Measurements from ENCODE around the gene CRISP2.

Gene CRISP2

GRCh38 chr6:49653438-49653837 is 59.9 kb downstream of the CRISP2 start:
- no peak for DNase-seq

- DNase-seq, result no peak
Observed at GRCh38 chr6:49651239-49651638, 62.1 kb downstream of the CRISP2 start.

GRCh38 chr6:49649988-49650387 is 63.4 kb downstream of the CRISP2 start:
- DNase-seq, result no peak

- no peak for DNase-seq
Observed at GRCh38 chr6:49648036-49648435, 65.3 kb downstream of the CRISP2 start.

- DNase-seq, result no peak
Observed at GRCh38 chr6:49647476-49647875, 65.9 kb downstream of the CRISP2 start.

GRCh38 chr6:49646942-49647341 is 66.4 kb downstream of the CRISP2 start:
- DNase-seq, result no peak

GRCh38 chr6:49646130-49646824 is 67.1 kb downstream of the CRISP2 start:
- no peak for DNase-seq

GRCh38 chr6:49645139-49645538 is 68.2 kb downstream of the CRISP2 start:
- DNase-seq, result no peak

Data from islet precursor cell (in vitro differentiated cells).